Thymus (tissue), 11 donors: ENCODE results near the gene SLC38A9. TPM values are rescaled to one million over a fixed set of nuclear protein-coding genes. Genes with fewer than 3 reads are reported as not detected.
"Not testable (repeated sequence)": the region's sequence is repeated elsewhere in the genome, so short reads cannot be mapped to it uniquely, and the experiment has no call there.

Experiments
- DNase-seq, 9 donors: peaks; one replicate each; pipeline ENCODE4 v3.0.0-alpha.2; 2013; ENCODE audit warnings: low spot score in 9 of 9, low read depth in 6 of 9, missing footprints in 1 of 9
- H3K27ac ChIP-seq, 2 donors: one replicate each; pipeline ENCODE4 v1.5.1; 2013; ENCODE audit warnings: control low read depth in 1 of 2, low read depth in 1 of 2, low read length in 1 of 2, mild to moderate bottlenecking in 1 of 2, moderate library complexity in 1 of 2
- H3K27me3 ChIP-seq, 2 donors: one replicate each; pipeline ENCODE4 v1.5.1; 2013; ENCODE audit warnings: low read length in 1 of 2; ENCODE audit not compliant: control insufficient read depth in 2 of 2, insufficient read depth in 1 of 2
- H3K36me3 ChIP-seq, 2 donors: one replicate each; pipeline ENCODE4 v1.5.1; 2013; ENCODE audit warnings: low read length in 1 of 2, mild to moderate bottlenecking in 1 of 2, moderate library complexity in 1 of 2; ENCODE audit not compliant: control insufficient read depth in 2 of 2, insufficient read depth in 2 of 2
- H3K4me1 ChIP-seq, 2 donors: one replicate each; pipeline ENCODE4 v1.5.1; 2013; ENCODE audit warnings: low read length in 2 of 2; ENCODE audit not compliant: control insufficient read depth in 2 of 2, insufficient read depth in 2 of 2
- H3K4me3 ChIP-seq, 2 donors: one replicate each; pipeline ENCODE4 v1.5.1; 2013; ENCODE audit warnings: low read length in 2 of 2, control low read depth in 1 of 2, mild to moderate bottlenecking in 1 of 2
- H3K9me3 ChIP-seq, 2 donors: one replicate each; pipeline ENCODE4 v1.5.1; 2013; ENCODE audit warnings: low read length in 1 of 2, mild to moderate bottlenecking in 1 of 2; ENCODE audit not compliant: control insufficient read depth in 2 of 2, insufficient read depth in 1 of 2
- WGBS: extraction: QIAGEN DNeasy Blood & Tissue Kit; methylation state at CpG from one replicate; pipeline ENCODE4 v1.1.7; 2013; 5-methylcytosine and 5-hydroxymethylcytosine counted together
- polyA plus RNA-seq: library from polyadenylated mRNA; stranded (reverse); fragments of 200-250 nt; gene quantifications from one replicate; pipeline ENCODE4 v1.2.3, GENCODE V29; 2013
- total RNA-seq: library from RNA; stranded (reverse); fragments of 120-200 nt; gene quantifications from one replicate; pipeline ENCODE4 v1.2.4, GENCODE V29; 2013
- donor health status: healthy.

The SLC38A9 gene
- total and polyA plus RNA-seq, 2 donors, result 18.4 to 29.3 TPM

DNA sequence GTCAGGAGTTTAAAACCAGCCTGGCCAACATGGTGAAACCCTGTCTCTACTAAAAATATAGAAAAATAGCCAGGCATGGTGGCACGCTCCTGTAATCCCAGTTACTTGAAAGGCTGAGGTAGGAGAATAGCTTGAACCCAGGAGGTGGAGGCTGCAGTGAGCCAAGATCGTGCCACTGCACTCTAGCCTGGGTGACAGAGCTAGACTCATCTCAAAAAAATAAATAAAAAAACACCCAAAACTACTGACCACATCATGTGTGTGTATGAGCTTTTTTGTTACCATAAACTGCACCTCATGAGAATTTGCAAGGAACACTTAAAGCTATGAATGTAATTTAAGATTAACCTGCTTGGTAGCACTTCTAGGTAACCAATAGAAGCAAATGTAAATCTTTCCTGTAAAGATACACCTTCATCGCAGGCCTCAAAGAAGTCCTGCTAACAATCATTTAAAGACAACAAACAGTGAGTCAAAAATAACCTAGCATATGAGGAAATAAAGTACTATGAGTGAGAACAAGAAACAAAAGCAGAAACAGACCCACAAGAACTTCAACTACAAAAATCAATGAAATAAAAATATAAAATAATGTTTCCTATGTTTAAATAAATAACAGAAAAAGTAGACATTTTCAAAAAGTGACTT is 13.0 kb downstream of the SLC38A9 start:
- 98% methylated on average over 3 of the region's 3 CpGs for WGBS
- Histone ChIP-seq H3K27me3 (no peaks in the 10 kb centered on the region), H3K4me1 (no peaks in the 10 kb centered on the region), H3K36me3 (peaks cover 4 to 7% of the 10 kb centered on the region in 2 donors), H3K9me3 (no peaks in the 10 kb centered on the region), H3K27ac (no peak overlapping the region), H3K4me3 (no peak overlapping the region)
- DNase-seq, result no peak

DNA sequence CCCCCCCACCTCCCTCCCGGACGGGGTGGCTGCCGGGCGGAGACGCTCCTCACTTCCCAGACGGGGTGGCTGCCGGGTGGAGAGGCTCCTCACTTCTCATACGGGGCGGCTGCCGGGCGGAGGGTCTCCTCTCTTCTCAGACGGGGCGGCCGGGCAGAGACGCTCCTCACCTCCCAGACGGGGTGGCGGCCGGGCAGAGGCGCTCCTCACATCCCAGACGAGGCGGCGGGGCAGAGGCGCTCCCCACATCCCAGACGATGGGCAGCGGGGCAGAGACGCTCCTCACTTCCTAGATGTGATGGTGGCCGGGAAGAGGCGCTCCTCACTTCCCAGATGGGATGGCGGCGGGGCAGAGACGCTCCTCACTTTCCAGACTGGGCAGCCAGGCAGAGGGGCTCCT is 15.4 kb downstream of the SLC38A9 start:
- H3K36me3 ChIP-seq, result not testable (repeated sequence)

DNA sequence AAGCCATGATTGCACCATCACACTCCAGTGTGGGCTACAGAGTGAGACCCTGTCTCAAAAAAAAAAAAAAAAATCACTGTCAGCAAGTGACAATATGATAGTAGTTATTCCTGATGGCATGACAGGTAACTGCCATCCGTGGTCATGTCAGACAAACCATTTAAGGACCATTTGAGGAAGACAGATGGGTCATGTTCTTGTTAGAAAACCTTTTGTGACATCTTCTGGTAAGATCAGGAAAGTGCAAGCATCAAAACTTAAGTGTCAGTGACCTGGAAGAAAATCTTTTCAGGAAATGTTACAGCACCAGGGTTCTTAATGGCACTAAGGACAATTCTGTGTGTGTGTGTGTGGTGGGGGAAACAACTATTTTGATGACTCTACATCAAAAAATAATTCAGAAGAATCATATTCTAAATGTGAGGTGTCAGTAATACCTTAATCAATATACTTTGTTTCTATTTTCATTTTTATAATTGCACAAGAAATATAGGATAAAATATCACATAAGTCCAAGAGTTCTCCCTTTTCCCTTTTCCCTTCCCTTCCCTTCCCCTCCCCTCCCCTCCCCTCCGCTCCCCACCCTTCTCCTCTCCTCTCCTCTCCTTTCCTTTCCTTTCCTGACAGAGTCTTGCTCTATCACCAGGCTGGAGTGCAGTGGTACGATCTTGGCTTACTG is 17.8 kb downstream of the SLC38A9 start:
- H3K27me3 ChIP-seq, result no peaks in the 10 kb centered on the region
- no peaks in the 10 kb centered on the region for H3K9me3 ChIP-seq
- H3K4me3 ChIP-seq, result no peak overlapping the region
- peaks cover 0 to 5% of the 10 kb centered on the region in 2 donors for H3K36me3 ChIP-seq
- H3K4me1 ChIP-seq, result no peaks in the 10 kb centered on the region
- WGBS, result 90% methylated on average over 3 of the region's 3 CpGs
- DNase-seq, result peak in 5 of 9 donors; percentile 15 to 56 (median 16)
- H3K27ac ChIP-seq, result no peak overlapping the region

More for the DNA sequence above, 15.4 kb downstream of the SLC38A9 start:
- WGBS, result 92% methylated on average over 14 of the region's 31 CpGs
- DNase-seq, H3K9me3 ChIP-seq, H3K4me1 ChIP-seq, H3K4me3 ChIP-seq, H3K27ac ChIP-seq, H3K27me3 ChIP-seq: not testable (repeated sequence)

DNA sequence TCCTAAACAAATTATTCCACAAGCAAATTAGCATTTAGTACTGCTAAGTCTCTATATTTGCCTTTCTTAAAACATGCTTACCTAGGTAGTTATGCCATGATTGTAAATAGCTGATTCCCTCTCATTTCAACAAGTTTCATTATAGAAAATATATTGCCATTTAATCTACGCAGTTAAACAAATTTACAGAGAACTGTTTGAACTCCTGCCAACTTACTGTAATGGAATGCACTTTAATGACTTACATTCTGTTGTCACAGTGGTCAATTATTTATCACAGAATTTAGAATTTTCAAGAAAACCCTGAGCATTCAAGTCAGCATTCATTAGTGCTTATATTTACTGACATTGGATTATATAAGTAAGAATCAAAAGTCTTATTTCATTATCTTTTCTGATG is 19.6 kb downstream of the SLC38A9 start:
- no peak for DNase-seq
- Histone ChIP-seq H3K36me3 (peaks cover 0 to 2% of the 10 kb centered on the region in 2 donors), H3K27ac (no peak overlapping the region), H3K9me3 (no peaks in the 10 kb centered on the region), H3K4me1 (no peaks in the 10 kb centered on the region), H3K27me3 (no peaks in the 10 kb centered on the region), H3K4me3 (no peak overlapping the region)
- WGBS, result 98% methylated on average over 1 of the region's 1 CpG

DNA sequence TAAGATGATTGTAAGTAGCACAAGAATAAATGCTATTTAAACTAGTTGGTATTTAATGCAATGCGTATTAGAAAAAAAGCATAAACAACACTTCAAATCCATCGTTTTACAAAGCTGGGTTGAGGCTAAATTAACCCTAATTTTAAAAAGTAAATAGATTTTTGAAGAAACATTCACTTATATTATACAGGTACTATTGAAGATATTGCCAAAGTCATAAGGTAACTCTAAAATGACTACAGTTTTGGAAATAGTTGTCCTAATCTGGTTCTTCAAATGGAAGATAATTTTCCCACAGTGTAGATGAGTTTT is 20.1 kb downstream of the SLC38A9 start:
- WGBS, result 96% methylated on average over 2 of the region's 2 CpGs
- H3K27me3 ChIP-seq, result no peaks in the 10 kb centered on the region
- DNase-seq, result no peak

DNA sequence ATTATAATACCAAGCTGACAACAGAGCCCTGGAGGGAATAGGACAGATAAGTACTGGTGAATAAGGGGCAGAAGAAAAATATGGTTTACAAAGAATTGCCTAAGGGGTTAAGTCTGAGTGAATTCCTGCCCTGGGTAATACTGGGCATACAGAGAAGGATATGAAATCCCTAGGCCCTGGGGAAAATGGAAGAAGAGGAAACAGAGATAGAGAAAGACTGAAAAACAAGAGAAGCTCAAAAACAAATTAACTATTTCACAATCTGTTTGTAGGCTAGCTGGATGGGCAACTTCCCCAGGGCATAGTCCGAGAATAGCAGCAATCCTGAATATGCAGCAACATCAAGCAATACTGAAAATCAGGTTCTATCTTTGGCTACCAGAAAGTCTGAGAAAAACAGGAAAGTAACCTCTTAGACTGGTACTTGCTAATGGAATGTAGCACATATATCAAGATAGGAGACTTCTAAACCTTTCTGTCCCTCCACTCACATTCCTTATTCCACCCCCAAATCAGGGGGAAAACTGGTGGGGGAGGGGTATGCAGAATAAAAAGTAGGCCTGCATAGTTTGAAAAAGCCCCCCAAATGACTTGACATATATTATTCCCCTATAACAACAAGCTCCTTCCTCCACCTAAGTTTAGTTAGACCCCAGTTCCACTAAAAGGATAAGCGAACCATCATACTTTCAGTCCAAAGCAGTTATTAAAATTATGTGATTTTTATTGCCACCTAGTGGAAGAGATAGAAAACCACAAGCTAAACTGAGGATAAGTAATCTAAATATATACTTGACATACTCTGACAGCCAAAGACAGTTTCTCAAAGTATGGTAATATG is 20.6 kb downstream of the SLC38A9 start:
- peak in 8 of 9 donors; percentile 8 to 71 (median 32) for DNase-seq
- no peaks in the 10 kb centered on the region for H3K4me1 ChIP-seq
- H3K27me3 ChIP-seq, result no peaks in the 10 kb centered on the region
- WGBS, result 89% methylated on average over 2 of the region's 2 CpGs
- H3K27ac ChIP-seq, result no peak overlapping the region
- H3K9me3 ChIP-seq, result no peaks in the 10 kb centered on the region
- H3K36me3 ChIP-seq, result no peaks in the 10 kb centered on the region
- no peak overlapping the region for H3K4me3 ChIP-seq

More for the DNA sequence above, 20.1 kb downstream of the SLC38A9 start:
- Histone ChIP-seq H3K4me1 (no peaks in the 10 kb centered on the region), H3K9me3 (no peaks in the 10 kb centered on the region), H3K27ac (no peak overlapping the region), H3K4me3 (no peak overlapping the region), H3K36me3 (no peaks in the 10 kb centered on the region)

DNA sequence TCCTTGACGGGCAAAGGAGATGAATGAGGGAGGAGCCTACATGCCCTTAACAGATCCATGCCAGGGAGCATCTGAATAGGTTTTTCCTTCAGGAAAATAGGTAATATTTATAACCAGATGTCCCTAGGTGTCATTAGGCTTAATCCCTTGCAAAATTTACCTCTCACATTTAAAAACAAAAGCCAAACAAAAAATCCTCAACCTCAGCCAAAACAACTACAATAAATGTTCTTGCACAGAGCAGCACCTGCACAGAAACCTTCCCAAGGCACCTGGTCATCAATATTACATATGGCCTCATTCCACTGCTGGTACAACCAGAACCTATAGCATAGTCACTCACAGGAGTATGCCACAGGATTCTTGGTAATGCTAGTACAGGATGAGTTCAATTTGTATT is 30.1 kb downstream of the SLC38A9 start:
- WGBS, result 85% methylated on average over 1 of the region's 1 CpG
- H3K9me3 ChIP-seq, result no peaks in the 10 kb centered on the region
- no peak overlapping the region for H3K4me3 ChIP-seq
- peaks cover 0 to 3% of the 10 kb centered on the region in 2 donors for H3K36me3 ChIP-seq
- no peaks in the 10 kb centered on the region for H3K27me3 ChIP-seq
- H3K27ac ChIP-seq, result no peak overlapping the region
- no peaks in the 10 kb centered on the region for H3K4me1 ChIP-seq
- no peak for DNase-seq

DNA sequence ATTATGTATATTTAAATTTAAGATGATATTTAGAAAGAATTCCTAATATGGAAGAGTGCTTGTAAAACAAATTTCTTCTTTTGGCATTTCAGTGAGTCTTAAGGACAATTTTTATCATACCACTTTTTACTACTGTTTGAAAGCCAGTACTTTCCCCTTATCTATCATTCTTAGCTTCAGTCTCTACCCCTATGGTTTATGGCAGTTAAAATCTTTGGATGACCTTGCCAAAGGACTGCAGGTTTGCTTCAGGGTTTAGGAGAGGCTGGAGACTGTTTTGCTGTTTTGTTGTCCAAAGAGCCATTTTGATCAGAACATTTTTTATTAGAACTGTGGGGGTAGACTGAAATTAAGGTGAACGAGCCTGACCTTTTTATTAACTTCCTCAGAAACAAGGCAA is 30.8 kb downstream of the SLC38A9 start:
- no peaks in the 10 kb centered on the region for H3K9me3 ChIP-seq
- no peak for DNase-seq
- no peak overlapping the region for H3K4me3 ChIP-seq
- no peaks in the 10 kb centered on the region for H3K27me3 ChIP-seq
- peaks cover 0 to 3% of the 10 kb centered on the region in 2 donors for H3K36me3 ChIP-seq
- H3K4me1 ChIP-seq, result no peaks in the 10 kb centered on the region
- WGBS, result 100% methylated on average over 1 of the region's 1 CpG
- H3K27ac ChIP-seq, result no peak overlapping the region

DNA sequence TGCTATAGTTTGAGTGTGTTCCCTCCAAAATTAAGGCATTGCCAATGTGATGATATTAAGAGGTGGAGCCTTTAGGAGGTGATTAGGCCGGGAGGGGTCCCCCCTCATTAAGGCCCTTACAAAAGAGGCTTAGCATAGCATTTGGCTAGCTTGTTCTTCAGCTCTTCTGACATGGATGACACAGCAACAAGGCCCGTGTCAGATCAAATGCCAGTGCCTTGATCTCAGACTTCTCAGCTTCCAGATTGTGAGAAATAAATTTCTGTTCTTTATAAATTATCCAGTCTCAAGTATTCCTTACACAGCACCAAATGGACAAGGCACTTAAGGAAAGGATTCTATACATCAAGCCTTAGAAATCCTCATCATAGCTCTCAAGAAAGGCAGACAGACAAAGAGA is 31.8 kb downstream of the SLC38A9 start:
- Histone ChIP-seq H3K27me3 (no peaks in the 10 kb centered on the region), H3K4me3 (no peak overlapping the region), H3K27ac (no peak overlapping the region), H3K36me3 (peaks cover 0 to 3% of the 10 kb centered on the region in 2 donors), H3K9me3 (no peaks in the 10 kb centered on the region), H3K4me1 (no peaks in the 10 kb centered on the region)
- 96% methylated on average over 2 of the region's 2 CpGs for WGBS
- DNase-seq, result no peak
